Measurements from ENCODE around the gene PAK4. TPM values are rescaled to one million over a fixed set of nuclear protein-coding genes. Genes with fewer than 3 reads are reported as not detected.

The PAK4 gene
- total and polyA plus RNA-seq, 9 of the 15 experiments (the other 6 are each of a cell fraction or from before 2014, with no cell fraction given), result 0.21 to 33.5 (median 5.8) TPM

GRCh38 chr19:39122934-39123731, 2.5 kb upstream of the PAK4 start:
- H3K9ac ChIP-seq (ENCODE audit: insufficient read depth in 1 of 2, low read depth in 2 of 2, low read length in 2 of 2), result no peak overlapping the region
- no TSS peak for BruUV-seq (replicated peaks)
- H3K9me3 ChIP-seq (replicated peaks; ENCODE audit: control insufficient read depth, insufficient read depth, low read depth, low read length), result no peaks in the 10 kb centered on the region
- WGBS (ENCODE audit: insufficient coverage, low coverage, missing lambda C conversion rate), result 47% methylated on average over 17 of the region's 18 CpGs
- in situ Hi-C loops (cut with MboI) (loop anchor here (5.0 kb wide), 2 partner anchors 69 to 204 kb away; no protein-coding TSS in a partner anchor), intact Hi-C loops (cut with micrococcal nuclease) (loop anchor here (1.0 to 5.0 kb wide), 4 partner anchors 64 to 289 kb away; partner anchors contain the start of gene PLEKHG2)
- H3K9me1 ChIP-seq (ENCODE audit: control insufficient read depth, insufficient read depth, low read length), result peaks cover 10% of the 10 kb centered on the region
- H3K27ac ChIP-seq (ENCODE audit: extremely low read depth, low read depth, low read length), result no peak overlapping the region
- ChIA-PET CTCF (ENCODE audit: low intra/inter-chr PET ratio) (interaction anchor here (0.6 to 3.0 kb wide), 6 partner anchors 67 to 292 kb away, joined by 3 to 34 read pairs (median 3); no protein-coding TSS in a partner anchor), POLR2A (interaction anchor here (0.6 to 1.1 kb wide), 4 partner anchors 96 to 248 kb away, joined by 3 to 4 read pairs (median 3); no protein-coding TSS in a partner anchor)
- FAIRE-seq (no peak), DNase-seq (ENCODE audit: extremely low read depth in 1 of 4, low spot score in 3 of 4) (no peak), ATAC-seq (no peak)
- H3K4me1 ChIP-seq (replicated peaks in 1 of 2; ENCODE audit: control insufficient read depth in 2 of 2, insufficient read depth in 2 of 2, low read length in 2 of 2), result peaks cover 3 to 21% of the 10 kb centered on the region in 2 experiments; a peak in 3 of 5 replicates
- no peak overlapping the region for H3K4me3 ChIP-seq
- peaks cover 2% of the 10 kb centered on the region; the same call in 1 of the 3 replicates for H3K36me3 ChIP-seq (ENCODE audit: control insufficient read depth, insufficient read depth, low read length)
- no peaks in the 10 kb centered on the region; a peak in 1 of 5 replicates for H3K27me3 ChIP-seq (ENCODE audit: control insufficient read depth in 2 of 2, insufficient read depth in 2 of 2, low read length in 2 of 2)
- peaks cover 12% of the 10 kb centered on the region; the same call in 1 of the 2 replicates for H4K20me1 ChIP-seq (replicated peaks; ENCODE audit: control insufficient read depth, insufficient read depth, low read length)
- H3K4me2 ChIP-seq (ENCODE audit: insufficient read depth, low read length), result no peak overlapping the region
- no peak overlapping the region for H2AFZ ChIP-seq (ENCODE audit: low read depth, low read length)
- TF ChIP-seq TCFL5 (CRISPR knock-in tag; conservative IDR thresholded peaks at IDR 0.05), result no peak
- TF ChIP-seq NFRKB (IDR thresholded peaks at IDR 0.05; ENCODE audit: low read depth), result no peak
- no peak for TF ChIP-seq SMARCE1 (IDR thresholded peaks at IDR 0.05)
- TF ChIP-seq ARNT (IDR thresholded peaks at IDR 0.05), result no peak
- no peak for TF ChIP-seq U2AF1 (optimal IDR thresholded peaks at IDR 0.05; ENCODE audit: low read depth, low read length)
- TF ChIP-seq CHD1 (IDR thresholded peaks at IDR 0.05; ENCODE audit: low read length), result no peak
- TF ChIP-seq, protein P1, sequence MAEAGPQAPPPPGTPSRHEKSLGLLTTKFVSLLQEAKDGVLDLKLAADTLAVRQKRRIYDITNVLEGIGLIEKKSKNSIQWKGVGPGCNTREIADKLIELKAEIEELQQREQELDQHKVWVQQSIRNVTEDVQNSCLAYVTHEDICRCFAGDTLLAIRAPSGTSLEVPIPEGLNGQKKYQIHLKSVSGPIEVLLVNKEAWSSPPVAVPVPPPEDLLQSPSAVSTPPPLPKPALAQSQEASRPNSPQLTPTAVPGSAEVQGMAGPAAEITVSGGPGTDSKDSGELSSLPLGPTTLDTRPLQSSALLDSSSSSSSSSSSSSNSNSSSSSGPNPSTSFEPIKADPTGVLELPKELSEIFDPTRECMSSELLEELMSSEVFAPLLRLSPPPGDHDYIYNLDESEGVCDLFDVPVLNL (CRISPR knock-in tag; IDR thresholded peaks at IDR 0.05; ENCODE audit: low read depth), result no peak
- H3K79me2 ChIP-seq (ENCODE audit: control insufficient read depth, insufficient read depth, low read length), result peaks cover 26% of the 10 kb centered on the region
